Amniotic stem cell (primary cell): ENCODE results near the gene C5.

Source experiments
- DNase-seq: peaks from one replicate; lab custom pipeline; 2025; lab: John Stamatoyannopoulos, UW

The C5 gene

GRCh38 chr9:120909904-120910303, 140.2 kb downstream of the C5 start:
- DNase-seq: no peak

- DNase-seq: no peak
Measured at GRCh38 chr9:120905315-120906164, 144.5 kb downstream of the C5 start.

GRCh38 chr9:120904978-120905301, 145.1 kb downstream of the C5 start:
- DNase-seq: no peak

- DNase-seq: no peak
Measured at GRCh38 chr9:120904061-120904977, 145.8 kb downstream of the C5 start.

GRCh38 chr9:120902569-120903535, 147.2 kb downstream of the C5 start:
- DNase-seq: no peak
